Mesothelial cell of epicardium (in vitro differentiated cells): ENCODE data around the gene PTCRA. TPM values are rescaled to one million over a fixed set of nuclear protein-coding genes. Genes with fewer than 3 reads are reported as not detected.

ENCODE experiments used
- DNase-seq, 2 experiments: peaks; one replicate each; pipeline ENCODE4 v3.0.0; 2021; ENCODE audit warnings: low spot score in 2 of 2; ENCODE audit not compliant: unreplicated experiment in 2 of 2
- H3K27ac Mint-ChIP-seq: 2 replicates; pipeline ENCODE4 v1.8.0; 2021; ENCODE audit warnings: mixed read lengths
- H3K27me3 Mint-ChIP-seq: 2 replicates; pipeline ENCODE4 v1.8.0; 2021; ENCODE audit warnings: low read depth, mixed read lengths
- H3K36me3 Mint-ChIP-seq: 2 replicates; pipeline ENCODE4 v1.8.0; 2021; ENCODE audit warnings: mixed read lengths
- H3K4me1 Mint-ChIP-seq: 2 replicates; pipeline ENCODE4 v1.8.0; 2021; ENCODE audit warnings: mixed read lengths
- H3K4me3 Mint-ChIP-seq: 2 replicates; pipeline ENCODE4 v1.8.0; 2021; ENCODE audit warnings: mild to moderate bottlenecking, moderate library complexity, mixed read lengths
- H3K9me3 Mint-ChIP-seq: 2 replicates; pipeline ENCODE4 v1.8.0; 2021; ENCODE audit warnings: mixed read lengths
- total RNA-seq: library from RNA; stranded (reverse); gene quantifications from 3 replicates; pipeline ENCODE4 v1.2.1, GENCODE V29; 2021
- TF ChIP-seq, protein P1 (sequence below): fragments of 200-600 bp; sonication (generic); IDR thresholded peaks from one replicate; pipeline ENCODE4 v1.5.0; 2021; ENCODE audit warnings: antibody characterized with exemption; ENCODE audit not compliant: unreplicated experiment

Gene PTCRA
- total RNA-seq, 1 donor from 2014 or later: not detected

DNA sequence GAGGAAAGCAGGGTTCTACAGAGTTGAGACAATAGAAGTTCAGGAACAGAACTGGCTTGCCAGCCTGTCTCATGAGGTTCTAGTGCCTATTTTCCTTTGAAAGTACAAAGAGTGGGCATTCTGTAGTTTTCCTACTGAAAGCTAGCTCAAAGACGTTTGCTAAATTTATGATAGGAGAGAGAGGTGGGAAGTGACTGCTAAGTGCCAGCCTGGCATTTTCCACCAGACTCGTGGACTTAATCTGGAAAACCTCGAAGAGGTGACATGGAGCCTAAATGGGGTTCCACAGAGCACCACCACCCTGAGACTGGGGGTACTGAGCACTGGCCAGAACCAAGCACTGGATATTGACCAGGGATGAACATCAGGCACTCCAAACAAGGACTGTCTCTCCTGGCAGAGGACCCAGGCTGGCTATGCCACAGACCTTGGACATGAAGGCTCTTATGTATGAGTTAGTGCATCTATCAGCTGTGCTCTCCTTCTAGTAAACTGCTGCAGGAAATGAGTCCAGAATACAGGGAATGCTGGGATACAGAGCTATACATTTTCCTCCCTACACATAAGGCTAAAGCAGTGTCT is 56.0 kb downstream of the PTCRA start:
- TF ChIP-seq, protein P1, sequence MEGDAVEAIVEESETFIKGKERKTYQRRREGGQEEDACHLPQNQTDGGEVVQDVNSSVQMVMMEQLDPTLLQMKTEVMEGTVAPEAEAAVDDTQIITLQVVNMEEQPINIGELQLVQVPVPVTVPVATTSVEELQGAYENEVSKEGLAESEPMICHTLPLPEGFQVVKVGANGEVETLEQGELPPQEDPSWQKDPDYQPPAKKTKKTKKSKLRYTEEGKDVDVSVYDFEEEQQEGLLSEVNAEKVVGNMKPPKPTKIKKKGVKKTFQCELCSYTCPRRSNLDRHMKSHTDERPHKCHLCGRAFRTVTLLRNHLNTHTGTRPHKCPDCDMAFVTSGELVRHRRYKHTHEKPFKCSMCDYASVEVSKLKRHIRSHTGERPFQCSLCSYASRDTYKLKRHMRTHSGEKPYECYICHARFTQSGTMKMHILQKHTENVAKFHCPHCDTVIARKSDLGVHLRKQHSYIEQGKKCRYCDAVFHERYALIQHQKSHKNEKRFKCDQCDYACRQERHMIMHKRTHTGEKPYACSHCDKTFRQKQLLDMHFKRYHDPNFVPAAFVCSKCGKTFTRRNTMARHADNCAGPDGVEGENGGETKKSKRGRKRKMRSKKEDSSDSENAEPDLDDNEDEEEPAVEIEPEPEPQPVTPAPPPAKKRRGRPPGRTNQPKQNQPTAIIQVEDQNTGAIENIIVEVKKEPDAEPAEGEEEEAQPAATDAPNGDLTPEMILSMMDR: no peak
- Mint-ChIP-seq H3K27ac (no peak overlapping the region), H3K4me1 (peaks cover 2% of the 10 kb centered on the region), H3K36me3 (peaks cover 11% of the 10 kb centered on the region), H3K9me3 (no peaks in the 10 kb centered on the region), H3K4me3 (no peak overlapping the region), H3K27me3 (no peaks in the 10 kb centered on the region)
- no peak for DNase-seq

DNA sequence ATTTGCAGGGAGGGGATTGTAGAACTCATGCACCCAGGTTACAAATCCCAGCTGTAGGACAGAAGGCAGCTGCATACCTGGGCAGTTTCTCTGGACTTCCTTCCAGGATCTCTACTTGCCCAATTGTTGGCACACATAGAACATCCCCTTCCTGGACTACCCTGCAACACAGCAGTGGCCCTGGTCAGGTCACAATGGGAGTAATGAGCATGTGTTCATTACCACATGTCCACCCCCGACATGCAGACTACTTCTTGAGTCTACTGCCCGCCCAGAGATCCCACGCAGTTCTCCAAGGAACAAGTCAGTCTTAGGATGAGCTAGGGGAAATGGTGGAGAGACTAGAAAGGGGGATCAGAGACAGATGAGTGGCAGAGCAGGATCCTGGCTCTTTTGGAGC is 58.1 kb downstream of the PTCRA start:
- DNase-seq: no peak
- H3K27ac Mint-ChIP-seq: no peak overlapping the region
- no peaks in the 10 kb centered on the region for H3K9me3 Mint-ChIP-seq
- TF ChIP-seq, protein P1: no peak
- H3K36me3 Mint-ChIP-seq: peaks cover 8% of the 10 kb centered on the region
- no peak overlapping the region for H3K4me3 Mint-ChIP-seq
- no peaks in the 10 kb centered on the region for H3K27me3 Mint-ChIP-seq
- H3K4me1 Mint-ChIP-seq: peaks cover 11% of the 10 kb centered on the region

DNA sequence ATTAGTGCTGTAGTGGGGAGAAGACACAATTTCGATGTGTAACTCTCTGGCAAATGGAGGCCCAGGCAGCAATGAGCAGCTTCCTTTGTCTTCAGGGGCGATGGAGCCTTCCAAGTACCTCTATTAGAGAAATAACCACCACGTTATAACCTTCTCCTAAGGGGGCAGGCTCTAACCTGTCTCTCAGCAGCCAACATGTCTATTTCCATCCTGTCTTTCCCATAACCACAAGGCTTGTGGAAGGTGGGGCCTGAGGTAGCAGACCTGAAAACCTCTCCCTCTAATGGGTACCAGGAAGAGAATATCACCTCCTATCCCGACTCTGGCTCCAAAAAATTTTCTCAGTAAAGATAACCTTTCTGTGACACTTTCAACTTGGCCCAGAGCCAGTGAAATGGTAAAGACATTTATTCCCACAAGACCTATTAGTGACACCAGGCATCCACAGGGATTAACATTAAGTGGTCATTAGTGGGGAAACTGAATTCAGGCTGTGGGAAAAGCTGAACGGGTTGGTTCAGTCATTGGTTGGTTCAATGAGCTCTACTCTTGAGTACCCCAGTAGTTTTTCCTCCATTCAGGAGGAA is 59.2 kb downstream of the PTCRA start:
- TF ChIP-seq, protein P1: no peak
- H3K27ac Mint-ChIP-seq: peak overlapping the region; percentile 34
- no peaks in the 10 kb centered on the region for H3K27me3 Mint-ChIP-seq
- no peak overlapping the region for H3K4me3 Mint-ChIP-seq
- peaks cover 21% of the 10 kb centered on the region for H3K4me1 Mint-ChIP-seq
- H3K9me3 Mint-ChIP-seq: no peaks in the 10 kb centered on the region
- H3K36me3 Mint-ChIP-seq: peaks cover 8% of the 10 kb centered on the region
- DNase-seq: no peak

Other genes with a start within 250 kb of the PTCRA start
- 0.11 to 0.16 TPM (median 0.11 TPM) in 3 replicates for gene PRPH2, start 193.5 kb upstream of the PTCRA start, total RNA-seq
- gene TBCC, start 169.9 kb upstream of the PTCRA start, total RNA-seq: 19.5 to 21.2 TPM (median 20.3 TPM) in 3 replicates
- 12.5 to 13.2 TPM (median 12.7 TPM) in 3 replicates for gene BICRAL, start 134.0 kb upstream of the PTCRA start, total RNA-seq
- gene RPL7L1, start 36.4 kb upstream of the PTCRA start, total RNA-seq: 89.2 to 90.6 TPM (median 90.1 TPM) in 3 replicates
- gene CNPY3, start 13.4 kb downstream of the PTCRA start, total RNA-seq: 61.0 to 64.4 TPM (median 61.6 TPM) in 3 replicates
- 1.2 to 1.7 TPM (median 1.4 TPM) in 3 replicates for gene GNMT, start 44.7 kb downstream of the PTCRA start, total RNA-seq
- 31.2 to 32.9 TPM (median 32.3 TPM) in 3 replicates for gene PEX6, start 63.1 kb downstream of the PTCRA start, total RNA-seq
- gene PPP2R5D, start 68.5 kb downstream of the PTCRA start, total RNA-seq: 45.1 to 46.3 TPM (median 46.2 TPM) in 3 replicates
- 56.3 to 64.2 TPM (median 60.1 TPM) in 3 replicates for gene MEA1, start 97.9 kb downstream of the PTCRA start, total RNA-seq
- gene KLHDC3, start 98.2 kb downstream of the PTCRA start, total RNA-seq: 88.3 to 97.3 TPM (median 95.1 TPM) in 3 replicates
- 44.2 to 45.9 TPM (median 45.1 TPM) in 3 replicates for gene RRP36, start 105.6 kb downstream of the PTCRA start, total RNA-seq
- gene CUL7, start 137.8 kb downstream of the PTCRA start, total RNA-seq: 88.0 to 90.9 TPM (median 90.6 TPM) in 3 replicates
- 50.5 to 55.5 TPM (median 54.9 TPM) in 3 replicates for gene MRPL2, start 143.4 kb downstream of the PTCRA start, total RNA-seq
- 61.9 to 69.2 TPM (median 69.0 TPM) in 3 replicates for gene KLC4, start 143.6 kb downstream of the PTCRA start, total RNA-seq
- 303 to 313 TPM (median 308 TPM) in 3 replicates for gene PTK7, start 160.3 kb downstream of the PTCRA start, total RNA-seq